IMR-90 (cell line): ENCODE results near the gene CYP4F3. TPM values are rescaled to one million over a fixed set of nuclear protein-coding genes. Genes with fewer than 3 reads are reported as not detected.
"Not testable (repeated sequence)": the region's sequence is repeated elsewhere in the genome, so short reads cannot be mapped to it uniquely, and the experiment has no call there.

Experiments used
- ATAC-seq: fragments of 200-7000 bp; cut with Tn5 transposase; 2 replicates; pipeline ENCODE4 v1.9.1; 2020; ENCODE audit warnings: low read depth, mild to moderate bottlenecking, moderate library complexity
- BruUV-seq: library from RNA; stranded (reverse); fragments of 400-500 nt; replicated peaks from 2 replicates; lab custom pipeline; 2021; lab: Mats Ljungman, UMichigan
- CTCF ChIA-PET: fragments of 300-600 bp; formaldehyde crosslinking; extraction: SDS; loops from one replicate; lab custom pipeline; 2021; ENCODE audit warnings: antibody characterized with exemption; lab: Yijun Ruan, JAX
- POLR2A ChIA-PET: fragments of 300-600 bp; sonication (Branson Sonifier 250); formaldehyde crosslinking; loops from one replicate; lab custom pipeline; 2022; ENCODE audit warnings: antibody characterized with exemption; ENCODE audit not compliant: unreplicated experiment; lab: Charles Lee
- DNase-seq: peaks from one replicate; pipeline ENCODE4 v3.0.0; 2013
- H2AFZ ChIP-seq: replicated peaks from 2 replicates; pipeline ENCODE3; 2013; ENCODE audit warnings: low read length, mild to moderate bottlenecking; ENCODE audit not compliant: poor library complexity
- H2AK5ac ChIP-seq: 2 replicates; pipeline ENCODE4 v1.6.1; 2013; ENCODE audit warnings: low read depth, low read length, inconsistent platforms
- H2AK9ac ChIP-seq: replicated peaks from 2 replicates; pipeline ENCODE3; 2013; ENCODE audit warnings: mild to moderate bottlenecking, low read depth, low read length, moderate library complexity; ENCODE audit not compliant: poor library complexity
- H2BK120ac ChIP-seq: 2 replicates; pipeline ENCODE4 v1.6.1; 2013; ENCODE audit warnings: low read depth, low read length, inconsistent platforms
- H2BK15ac ChIP-seq: 3 replicates; pipeline ENCODE4 v1.6.1; 2013; ENCODE audit warnings: low read depth, low read length, inconsistent platforms
- H2BK20ac ChIP-seq: 2 replicates; pipeline ENCODE4 v1.6.1; 2013; ENCODE audit warnings: low read depth, mild to moderate bottlenecking, inconsistent platforms, low read length, moderate library complexity
- H2BK5ac ChIP-seq: 2 replicates; pipeline ENCODE4 v1.6.1; 2013; ENCODE audit warnings: mild to moderate bottlenecking, low read depth, low read length, inconsistent platforms; ENCODE audit not compliant: poor library complexity, severe bottlenecking
- H3K14ac ChIP-seq: replicated peaks from 2 replicates; pipeline ENCODE4 v1.6.1; 2013; ENCODE audit warnings: low read depth, low read length, inconsistent platforms
- H3K18ac ChIP-seq: 2 replicates; pipeline ENCODE4 v1.6.1; 2013; ENCODE audit warnings: low read depth, low read length, control low read depth
- H3K23ac ChIP-seq: 2 replicates; pipeline ENCODE4 v1.6.1; 2013; ENCODE audit warnings: low read depth, low read length, inconsistent platforms
- H3K27ac ChIP-seq: 2 replicates; pipeline ENCODE4 v1.5.1; 2013; ENCODE audit warnings: mild to moderate bottlenecking, control low read depth, low read length; ENCODE audit not compliant: insufficient read depth
- H3K27me3 ChIP-seq: 2 replicates; pipeline ENCODE4 v1.6.1; 2013; ENCODE audit warnings: low read length; ENCODE audit not compliant: control insufficient read depth, insufficient read depth
- H3K36me3 ChIP-seq: 2 replicates; pipeline ENCODE4 v1.6.1; 2013; ENCODE audit warnings: low read length, mixed read lengths; ENCODE audit not compliant: control insufficient read depth, insufficient read depth
- H3K4ac ChIP-seq: 2 replicates; pipeline ENCODE4 v1.6.1; 2013; ENCODE audit warnings: low read depth, low read length, inconsistent platforms
- H3K4me1 ChIP-seq: 2 replicates; pipeline ENCODE4 v1.6.1; 2013; ENCODE audit warnings: low read length, mixed read lengths; ENCODE audit not compliant: control insufficient read depth, insufficient read depth
- H3K4me2 ChIP-seq: 2 replicates; pipeline ENCODE4 v1.6.1; 2013; ENCODE audit warnings: low read depth, mild to moderate bottlenecking, control low read depth, low read length, moderate library complexity
- H3K4me3 ChIP-seq: 2 replicates; pipeline ENCODE4 v1.5.1; 2013; ENCODE audit warnings: low read depth, mild to moderate bottlenecking, control low read depth, low read length, moderate library complexity; ENCODE audit not compliant: insufficient read depth
- H3K56ac ChIP-seq: 2 replicates; pipeline ENCODE4 v1.6.1; 2013; ENCODE audit warnings: low read length, inconsistent platforms; ENCODE audit not compliant: insufficient read depth; ENCODE audit errors: extremely low read depth
- H3K79me1 ChIP-seq, 2 experiments: 2 replicates each; pipeline ENCODE4 v1.6.1; 2013; ENCODE audit warnings: low read length in 2 of 2, inconsistent platforms in 1 of 2, low read depth in 1 of 2
- H3K9ac ChIP-seq: 2 replicates; pipeline ENCODE4 v1.6.1; 2013; ENCODE audit warnings: low read depth, low read length, control low read depth
- H3K9me1 ChIP-seq: 2 replicates; pipeline ENCODE4 v1.6.1; 2013; ENCODE audit warnings: low read length, inconsistent platforms; ENCODE audit not compliant: insufficient read depth
- H3K9me3 ChIP-seq: 2 replicates; pipeline ENCODE4 v1.6.1; 2013; ENCODE audit warnings: low read length; ENCODE audit not compliant: control insufficient read depth, insufficient read depth
- H4K20me1 ChIP-seq: 2 replicates; pipeline ENCODE4 v1.6.1; 2013; ENCODE audit warnings: low read length, inconsistent platforms; ENCODE audit not compliant: insufficient read depth
- H4K5ac ChIP-seq: 2 replicates; pipeline ENCODE4 v1.6.1; 2013; ENCODE audit warnings: mild to moderate bottlenecking, low read depth, low read length, control low read depth
- H4K8ac ChIP-seq, 2 experiments: 2 replicates each; pipeline ENCODE4 v1.6.1; 2013; ENCODE audit warnings: low read depth in 2 of 2, low read length in 2 of 2, control low read depth in 1 of 2, inconsistent platforms in 1 of 2
- H4K91ac ChIP-seq: 2 replicates; pipeline ENCODE4 v1.6.1; 2013; ENCODE audit warnings: low read depth, low read length, inconsistent platforms; ENCODE audit not compliant: insufficient read depth
- WGBS, 2 experiments: methylation state at CpG; one replicate each; pipeline versions ENCODE4 v1.1.5 to v1.1.7; 2013; ENCODE audit warnings: missing lambda C conversion rate in 2 of 2; ENCODE audit not compliant: insufficient read length in 1 of 2; ENCODE audit errors: extremely low coverage in 2 of 2; 5-methylcytosine and 5-hydroxymethylcytosine counted together
- dilution Hi-C: fragments of 300-500 bp; cut with HindIII; formaldehyde crosslinking; loops from one replicate; pipeline ENCODE4 v1.14.3; 2018; ENCODE audit warnings: low sequenced_read_pairs; ENCODE audit not compliant: unreplicated experiment
- in situ Hi-C: fragments of 300-500 bp; cut with MboI; formaldehyde crosslinking; loops from 3 replicates; pipeline ENCODE4 v1.14.3; 2019; ENCODE audit warnings: low sequenced_read_pairs, inconsistent platforms, mixed read lengths
- intact Hi-C: fragments of 100-400 bp; cut with micrococcal nuclease; formaldehyde crosslinking; loops from 2 replicates; pipeline ENCODE4 v1.10.0; 2022
- polyA plus RNA-seq, 3 experiments: library from polyadenylated mRNA; depleted of rRNA; stranded (reverse); fragments of >200 nt; gene quantifications; 2 replicates each; pipeline ENCODE4 v1.2.3, GENCODE V29; 2012; ENCODE audit warnings: low replicate concordance in 1 of 3
- total RNA-seq: library from RNA; depleted of rRNA; stranded (reverse); fragments of >200 nt; gene quantifications from 2 replicates; pipeline ENCODE4 v1.2.3, GENCODE V29; 2012

Gene CYP4F3
- total and polyA plus RNA-seq, 2 of the 4 experiments (the other 2 are of a cell fraction) = not detected

- H4K8ac ChIP-seq, H2BK120ac ChIP-seq, BruUV-seq, H3K79me1 ChIP-seq, H2BK15ac ChIP-seq, H3K4me1 ChIP-seq, H3K56ac ChIP-seq, H3K27me3 ChIP-seq, H2BK20ac ChIP-seq, H2AK5ac ChIP-seq, H2AK9ac ChIP-seq, H3K36me3 ChIP-seq, POLR2A ChIA-PET, H2AFZ ChIP-seq, ATAC-seq, DNase-seq, H4K20me1 ChIP-seq, H4K5ac ChIP-seq, H3K9me1 ChIP-seq, H3K4ac ChIP-seq, H3K4me2 ChIP-seq, intact Hi-C loops, H3K9ac ChIP-seq, CTCF ChIA-PET, H3K14ac ChIP-seq, H2BK5ac ChIP-seq, H4K91ac ChIP-seq, dilution Hi-C loops, H3K4me3 ChIP-seq, H3K23ac ChIP-seq, H3K27ac ChIP-seq, H3K18ac ChIP-seq: not testable (repeated sequence)
- in situ Hi-C loops = loop anchor here (10.0 kb wide), 1 partner anchor 95 kb away; no protein-coding TSS in a partner anchor
- no CpG with 5 or more reads among the region's 4 CpGs for WGBS, 2 experiments
- H3K9me3 ChIP-seq = peaks cover 16% of the 10 kb centered on the region
These were observed 39.2 kb downstream of the CYP4F3 start for GRCh38 chr19:15679865-15680264.
